Right lobe of liver (tissue), 4 donors: ENCODE results near the gene RAPGEF3.

ENCODE experiments used
- POLR2A ChIP-seq: fragments of 450-650 bp; IDR thresholded peaks from one replicate; pipeline ENCODE4 v1.6.1; 2017; ENCODE audit warnings: antibody characterized with exemption, mild to moderate bottlenecking
- TF ChIP-seq, protein P1 (sequence below), 4 donors: fragments of 200-600 bp in 3 of 4; fragments of 450-650 bp in 1 of 4; IDR thresholded peaks; one replicate each; pipeline versions ENCODE4 v1.5.1 to v1.8.0; 2016 to 2022; ENCODE audit warnings: antibody characterized with exemption in 4 of 4, mild to moderate bottlenecking in 2 of 4
- donor health status: DM: no; HTN: no; CAD: no.
- donor health status: DM: no; HTN: no; CAD: no.
- donor health status: DM: no; HTN: yes; CAD: no.

- TF ChIP-seq, protein P1, sequence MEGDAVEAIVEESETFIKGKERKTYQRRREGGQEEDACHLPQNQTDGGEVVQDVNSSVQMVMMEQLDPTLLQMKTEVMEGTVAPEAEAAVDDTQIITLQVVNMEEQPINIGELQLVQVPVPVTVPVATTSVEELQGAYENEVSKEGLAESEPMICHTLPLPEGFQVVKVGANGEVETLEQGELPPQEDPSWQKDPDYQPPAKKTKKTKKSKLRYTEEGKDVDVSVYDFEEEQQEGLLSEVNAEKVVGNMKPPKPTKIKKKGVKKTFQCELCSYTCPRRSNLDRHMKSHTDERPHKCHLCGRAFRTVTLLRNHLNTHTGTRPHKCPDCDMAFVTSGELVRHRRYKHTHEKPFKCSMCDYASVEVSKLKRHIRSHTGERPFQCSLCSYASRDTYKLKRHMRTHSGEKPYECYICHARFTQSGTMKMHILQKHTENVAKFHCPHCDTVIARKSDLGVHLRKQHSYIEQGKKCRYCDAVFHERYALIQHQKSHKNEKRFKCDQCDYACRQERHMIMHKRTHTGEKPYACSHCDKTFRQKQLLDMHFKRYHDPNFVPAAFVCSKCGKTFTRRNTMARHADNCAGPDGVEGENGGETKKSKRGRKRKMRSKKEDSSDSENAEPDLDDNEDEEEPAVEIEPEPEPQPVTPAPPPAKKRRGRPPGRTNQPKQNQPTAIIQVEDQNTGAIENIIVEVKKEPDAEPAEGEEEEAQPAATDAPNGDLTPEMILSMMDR (IDR thresholded peaks at IDR 0.05) = no peak
- TF ChIP-seq POLR2A = no peak
These were observed 18.5 kb upstream of the RAPGEF3 start for GRCh38 chr12:47777151-47777550.
